Occipital lobe (tissue), 2 donors: ENCODE data around the gene CAP2. TPM values are rescaled to one million over a fixed set of nuclear protein-coding genes. Genes with fewer than 3 reads are reported as not detected.

Experiments
- DNase-seq: peaks from one replicate; lab custom pipeline; 2025; lab: John Stamatoyannopoulos, UW
- total RNA-seq: library from RNA; depleted of rRNA; stranded (reverse); fragments of >200 nt; gene quantifications from one replicate; pipeline ENCODE4 v1.2.3, GENCODE V29; 2014

CAP2 gene, protein sequence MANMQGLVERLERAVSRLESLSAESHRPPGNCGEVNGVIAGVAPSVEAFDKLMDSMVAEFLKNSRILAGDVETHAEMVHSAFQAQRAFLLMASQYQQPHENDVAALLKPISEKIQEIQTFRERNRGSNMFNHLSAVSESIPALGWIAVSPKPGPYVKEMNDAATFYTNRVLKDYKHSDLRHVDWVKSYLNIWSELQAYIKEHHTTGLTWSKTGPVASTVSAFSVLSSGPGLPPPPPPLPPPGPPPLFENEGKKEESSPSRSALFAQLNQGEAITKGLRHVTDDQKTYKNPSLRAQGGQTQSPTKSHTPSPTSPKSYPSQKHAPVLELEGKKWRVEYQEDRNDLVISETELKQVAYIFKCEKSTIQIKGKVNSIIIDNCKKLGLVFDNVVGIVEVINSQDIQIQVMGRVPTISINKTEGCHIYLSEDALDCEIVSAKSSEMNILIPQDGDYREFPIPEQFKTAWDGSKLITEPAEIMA
- total RNA-seq = 33.7 TPM

- peak; percentile 84 for DNase-seq
These were observed at the start of gene CAP2 for GRCh38 chr6:17392978-17393891. Gene CAP2, plus strand, starts transcription at chr6:17393595. Its CDS starts 27,961 bp downstream, at chr6:17421556.

- no peak for DNase-seq
These were observed 46.4 kb upstream of the CAP2 start for GRCh38 chr6:17347012-17347411.

- DNase-seq = no peak
These were observed 44.0 kb upstream of the CAP2 start for GRCh38 chr6:17349427-17349826.

DNA sequence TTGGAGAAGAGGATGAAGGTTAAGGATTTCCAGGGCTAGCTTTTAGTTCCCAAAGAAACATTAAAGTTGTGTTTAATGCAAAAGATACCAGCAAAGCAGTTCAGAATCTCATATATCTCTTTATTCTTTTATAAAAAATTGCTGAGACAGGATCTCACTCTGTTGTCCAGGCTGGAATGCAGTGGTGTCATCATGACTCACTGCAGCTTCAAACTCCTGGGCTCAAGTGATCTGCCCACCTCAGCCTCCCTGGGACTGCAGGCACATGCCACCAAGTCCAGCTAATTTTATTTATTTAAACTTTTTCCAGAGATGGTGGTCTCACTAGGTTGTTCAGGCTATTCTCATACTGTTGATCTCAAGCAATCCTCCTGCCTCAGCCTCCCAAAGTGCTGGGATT lies 41.1 kb upstream of the CAP2 start:
- DNase-seq = no peak

- DNase-seq = no peak
These were observed 39.8 kb upstream of the CAP2 start for GRCh38 chr6:17353440-17354175.

DNA sequence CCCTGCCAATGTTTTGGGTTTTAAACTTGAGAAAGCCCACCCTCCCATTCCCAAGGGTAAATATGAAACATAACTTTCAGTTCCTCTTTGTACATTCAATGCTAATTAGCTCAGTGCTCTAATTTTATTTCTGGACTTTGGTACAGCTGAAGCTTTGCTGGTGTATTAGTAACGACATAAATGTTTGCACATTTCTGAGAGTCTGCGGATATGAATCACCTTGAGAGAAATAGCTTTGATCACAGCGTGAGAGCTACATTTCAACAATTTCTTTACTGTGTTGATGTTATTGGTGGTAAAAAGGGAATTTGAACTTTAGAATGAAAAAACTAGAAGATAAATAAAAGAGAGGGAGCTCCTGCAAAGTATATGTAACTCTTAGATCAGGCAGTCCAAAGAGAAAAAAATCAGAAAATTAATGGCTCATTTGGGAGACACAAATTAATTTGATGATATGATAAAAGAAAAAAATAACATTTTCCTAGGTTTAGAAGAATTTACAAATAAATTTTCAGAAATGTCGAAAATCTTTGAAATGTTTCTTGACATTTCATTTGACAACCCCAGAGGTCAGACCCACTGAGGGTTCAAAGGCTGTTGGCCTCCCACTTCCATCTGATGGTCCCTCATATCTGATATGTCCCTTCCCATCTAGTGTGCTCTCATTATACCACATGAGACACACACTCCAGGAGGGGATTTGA lies 38.5 kb upstream of the CAP2 start:
- no peak for DNase-seq

DNA sequence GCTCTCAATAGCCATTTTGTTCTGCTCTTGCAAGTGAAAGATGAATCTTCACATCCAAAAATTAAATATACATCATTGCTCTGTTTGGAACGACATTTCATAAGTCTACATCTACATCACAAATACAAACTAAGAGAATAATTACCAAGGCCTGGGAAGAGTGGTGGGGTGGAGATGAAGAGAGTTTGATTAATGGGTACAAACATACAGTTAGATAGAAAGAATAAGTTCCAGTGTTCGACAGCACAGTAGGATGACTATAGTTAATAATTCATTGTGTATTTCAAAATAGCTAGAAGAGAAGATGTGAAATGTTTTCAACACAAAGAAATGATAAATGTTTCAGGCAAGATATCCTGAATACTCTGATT lies 38.0 kb upstream of the CAP2 start:
- no peak for DNase-seq

DNA sequence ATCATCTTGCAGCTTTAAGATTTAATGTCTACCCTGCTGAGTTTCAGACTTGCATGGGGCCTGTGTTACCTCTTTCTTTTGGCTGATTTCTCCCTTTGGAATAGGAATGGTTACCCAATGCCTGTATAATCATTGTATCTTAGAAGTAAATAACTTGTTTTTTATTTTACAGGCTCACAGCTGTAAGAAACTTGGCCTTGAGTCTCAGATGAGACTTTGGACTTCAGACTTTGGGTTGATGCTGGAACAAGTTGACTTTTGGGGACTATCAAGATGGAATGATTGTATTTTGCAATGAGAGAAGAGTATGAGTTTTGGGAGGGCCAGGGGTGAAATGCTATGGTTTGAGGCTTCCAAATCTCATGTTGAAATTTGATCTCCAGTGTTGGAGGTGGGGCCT lies 34.9 kb upstream of the CAP2 start:
- no peak for DNase-seq

GRCh38 chr6:17360564-17360963 lies 32.8 kb upstream of the CAP2 start:
- DNase-seq = no peak

GRCh38 chr6:17361013-17361412 lies 32.4 kb upstream of the CAP2 start:
- DNase-seq = no peak

DNA sequence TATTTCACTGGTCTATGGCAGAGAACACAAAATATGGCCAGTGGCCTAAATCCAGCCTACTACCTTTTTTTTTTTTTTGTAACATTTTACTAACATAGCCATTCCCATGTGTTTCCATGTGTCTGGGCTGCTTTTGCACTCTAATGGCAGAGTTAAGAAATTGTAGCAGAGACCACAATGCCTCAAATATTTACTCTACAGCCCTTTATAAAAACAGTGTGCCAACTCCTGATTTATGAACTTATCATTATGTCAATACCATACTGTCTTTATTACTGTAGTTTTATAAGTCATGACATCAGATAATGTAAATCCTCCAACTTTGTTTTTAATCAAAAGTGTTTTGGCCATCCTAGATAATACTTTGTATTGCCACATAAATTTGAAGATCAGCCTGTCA lies 27.4 kb upstream of the CAP2 start:
- no peak for DNase-seq

DNA sequence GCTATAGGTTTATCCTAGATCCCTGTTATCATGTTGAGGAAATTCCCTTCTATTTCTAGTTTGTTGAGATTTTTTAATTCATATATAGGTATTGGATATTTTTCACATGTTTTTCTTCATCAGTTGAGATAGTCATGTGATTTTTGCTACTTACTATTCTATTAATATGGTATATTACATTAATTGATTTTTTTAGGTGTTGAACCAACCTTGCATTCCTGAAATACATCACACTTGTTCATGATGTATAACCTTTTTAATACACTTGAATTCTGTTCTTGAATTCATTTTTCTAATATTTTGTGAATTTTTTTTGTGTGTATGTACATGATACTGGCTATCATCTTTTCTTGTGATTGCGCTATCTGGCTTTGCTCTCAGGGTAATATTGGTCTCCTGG lies 25.5 kb upstream of the CAP2 start:
- DNase-seq = no peak

DNA sequence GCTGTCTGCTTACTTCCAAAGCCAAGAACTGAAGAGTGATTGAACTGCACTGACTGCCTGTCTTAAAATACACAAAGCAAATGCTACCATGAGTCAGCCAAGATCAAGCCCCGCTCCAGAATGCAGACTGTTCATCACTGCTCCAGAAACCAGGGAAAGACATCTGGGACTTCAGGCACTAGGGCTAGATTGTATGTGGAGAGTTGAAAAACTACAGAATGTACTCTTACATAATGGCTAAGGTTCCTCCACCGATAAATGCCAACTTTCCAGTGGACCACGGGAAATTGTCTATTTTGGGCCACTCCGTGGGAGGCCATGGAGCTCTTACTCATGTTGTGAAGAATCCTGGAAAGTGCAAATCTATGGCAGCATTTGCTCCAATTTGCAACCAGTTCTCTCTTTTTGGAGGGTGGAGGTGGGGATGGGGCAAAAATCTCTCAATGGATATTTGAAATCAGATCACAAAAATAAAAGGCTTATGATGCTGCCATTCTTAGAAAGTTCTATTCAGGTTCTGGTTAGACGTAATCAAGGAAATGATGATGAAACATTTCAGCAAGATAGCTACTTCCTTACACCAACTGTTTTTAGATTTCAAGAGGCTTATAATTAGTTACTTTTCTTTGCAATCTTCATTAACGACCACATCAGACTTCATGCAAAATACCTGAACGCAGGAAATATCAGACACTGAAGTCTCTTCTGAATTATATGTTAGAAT lies 11.8 kb upstream of the CAP2 start:
- peak; percentile 44 for DNase-seq

- DNase-seq = peak; percentile 1
These were observed 7.7 kb upstream of the CAP2 start for GRCh38 chr6:17385660-17386059.

DNA sequence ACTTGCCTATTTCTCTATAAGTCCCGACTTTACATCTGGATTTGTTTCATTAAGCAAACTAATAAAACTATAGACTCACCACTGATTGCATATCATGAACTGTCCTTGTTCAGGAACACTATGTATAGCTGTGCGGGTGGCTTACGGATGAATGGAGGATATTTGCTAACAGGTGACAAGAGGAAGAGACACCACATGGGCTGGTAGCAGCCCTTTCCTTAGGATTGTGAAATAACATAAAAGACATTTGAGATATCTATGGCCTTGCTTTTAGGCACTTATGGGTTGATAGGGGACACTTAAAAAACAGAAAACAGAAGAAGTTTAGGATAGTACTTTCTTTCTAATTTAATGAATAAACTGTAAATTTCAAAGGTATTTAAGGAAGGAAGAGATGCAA lies 5.0 kb upstream of the CAP2 start:
- DNase-seq = no peak

GRCh38 chr6:17389274-17389847 lies 4.0 kb upstream of the CAP2 start:
- DNase-seq = no peak

- no peak for DNase-seq
These were observed 3.1 kb upstream of the CAP2 start for GRCh38 chr6:17390276-17390675.

- DNase-seq = no peak
These were observed 1.4 kb upstream of the CAP2 start for GRCh38 chr6:17391976-17392375.

DNA sequence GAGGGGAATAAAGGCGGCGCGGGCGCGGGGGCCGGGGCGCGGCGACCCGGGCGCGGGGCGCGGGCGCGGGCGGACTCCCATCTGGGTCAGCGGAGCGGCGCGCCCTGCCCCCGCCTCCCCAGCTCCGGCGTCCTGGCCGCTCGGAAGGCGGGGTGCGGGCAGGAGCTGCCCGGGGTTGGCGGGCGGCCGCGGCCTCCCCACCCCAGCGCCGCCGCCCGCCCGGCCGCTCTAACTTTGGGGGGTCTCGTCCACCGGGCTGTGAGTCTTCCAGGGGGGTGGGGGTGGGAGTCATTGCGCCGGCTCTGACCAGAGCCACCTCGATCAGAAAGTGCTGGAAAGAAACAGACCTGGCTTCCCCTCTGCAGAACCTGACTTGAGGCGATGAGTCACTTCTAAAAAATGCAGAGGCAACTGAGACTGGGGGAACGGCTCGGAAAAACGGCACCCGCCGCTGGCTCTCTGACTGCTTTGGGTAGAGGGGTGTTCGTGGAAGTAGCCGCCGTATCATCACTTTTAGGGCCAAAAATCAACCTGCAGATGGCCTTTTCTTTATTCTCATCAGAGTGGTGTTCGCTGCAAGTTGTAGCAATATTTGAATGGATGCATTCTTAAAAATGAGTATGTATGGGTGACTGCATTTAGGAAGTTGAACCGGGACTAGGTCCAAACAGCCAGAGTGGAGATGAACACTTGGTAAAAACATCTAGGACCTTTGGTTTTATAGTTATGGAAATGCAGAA lies 667 bp downstream of the CAP2 start:
- peak; percentile 18 for DNase-seq
